Measurements from ENCODE around the gene CDK6.

GRCh38 chr7:92815412-92815811 is 21.0 kb downstream of the CDK6 start:
- TF ChIP-seq, protein P1, sequence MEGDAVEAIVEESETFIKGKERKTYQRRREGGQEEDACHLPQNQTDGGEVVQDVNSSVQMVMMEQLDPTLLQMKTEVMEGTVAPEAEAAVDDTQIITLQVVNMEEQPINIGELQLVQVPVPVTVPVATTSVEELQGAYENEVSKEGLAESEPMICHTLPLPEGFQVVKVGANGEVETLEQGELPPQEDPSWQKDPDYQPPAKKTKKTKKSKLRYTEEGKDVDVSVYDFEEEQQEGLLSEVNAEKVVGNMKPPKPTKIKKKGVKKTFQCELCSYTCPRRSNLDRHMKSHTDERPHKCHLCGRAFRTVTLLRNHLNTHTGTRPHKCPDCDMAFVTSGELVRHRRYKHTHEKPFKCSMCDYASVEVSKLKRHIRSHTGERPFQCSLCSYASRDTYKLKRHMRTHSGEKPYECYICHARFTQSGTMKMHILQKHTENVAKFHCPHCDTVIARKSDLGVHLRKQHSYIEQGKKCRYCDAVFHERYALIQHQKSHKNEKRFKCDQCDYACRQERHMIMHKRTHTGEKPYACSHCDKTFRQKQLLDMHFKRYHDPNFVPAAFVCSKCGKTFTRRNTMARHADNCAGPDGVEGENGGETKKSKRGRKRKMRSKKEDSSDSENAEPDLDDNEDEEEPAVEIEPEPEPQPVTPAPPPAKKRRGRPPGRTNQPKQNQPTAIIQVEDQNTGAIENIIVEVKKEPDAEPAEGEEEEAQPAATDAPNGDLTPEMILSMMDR (conservative IDR thresholded peaks at IDR 0.05; ENCODE audit: low read depth, low read length), result no peak
- no peak for TF ChIP-seq EZH2 (IDR thresholded peaks at IDR 0.05; ENCODE audit: borderline replicate concordance, low read depth, low read length, poor library complexity, severe bottlenecking)

Measured in A673 (cell line).